Lower leg skin (tissue), 3 donors: Measurements from ENCODE around the gene PEX16.

Experiments used
- CTCF ChIP-seq, 3 donors: fragments of 450-650 bp; IDR thresholded peaks; one replicate each; pipeline ENCODE4 v1.5.1; 2016; ENCODE audit warnings: antibody characterized with exemption in 3 of 3, mild to moderate bottlenecking in 3 of 3, moderate library complexity in 2 of 3
- POLR2A ChIP-seq, 2 donors: fragments of 450-650 bp; IDR thresholded peaks; one replicate each; pipeline ENCODE4 v1.6.1; 2016 to 2017; ENCODE audit warnings: antibody characterized with exemption in 2 of 2, mild to moderate bottlenecking in 1 of 2, moderate library complexity in 1 of 2

GRCh38 chr11:45929486-45930030 lies 11.9 kb upstream of the PEX16 start:
- no peak for TF ChIP-seq CTCF (IDR thresholded peaks at IDR 0.05)
- TF ChIP-seq POLR2A (IDR thresholded peaks at IDR 0.05), result no peak
